Mucosa of descending colon (tissue), 3 donors: ENCODE measurements around the gene C3orf20. TPM values are rescaled to one million over a fixed set of nuclear protein-coding genes. Genes with fewer than 3 reads are reported as not detected.

Experiments used
- ATAC-seq: fragments of 200-7000 bp; cut with Tn5 transposase; one replicate; pipeline ENCODE4 v1.9.1; 2020; ENCODE audit warnings: mild to moderate bottlenecking, moderate library complexity
- DNase-seq, 3 donors: peaks; one replicate each; pipeline ENCODE4 v3.0.0-alpha.2; 2020
- H3K36me3 ChIP-seq: fragments of 200-600 bp; one replicate; pipeline ENCODE4 v1.8.0; 2021; ENCODE audit warnings: low read depth, mild to moderate bottlenecking
- H3K4me1 ChIP-seq: fragments of 200-600 bp; one replicate; pipeline ENCODE4 v1.8.0; 2021; ENCODE audit warnings: low read depth, mild to moderate bottlenecking
- H3K4me3 ChIP-seq: fragments of 200-600 bp; one replicate; pipeline ENCODE4 v1.8.0; 2021; ENCODE audit warnings: mild to moderate bottlenecking
- H3K9me3 ChIP-seq: fragments of 200-600 bp; one replicate; pipeline ENCODE4 v1.8.0; 2021; ENCODE audit warnings: mild to moderate bottlenecking
- CTCF ChIP-seq: fragments of 200-600 bp; IDR thresholded peaks from one replicate; pipeline ENCODE4 v1.8.0; 2022; ENCODE audit warnings: antibody characterized with exemption, mild to moderate bottlenecking
- intact Hi-C, 2 donors: fragments of 100-400 bp; cut with DNase I in 1 of 2; cut with micrococcal nuclease in 1 of 2; formaldehyde crosslinking; loops; one replicate each; pipeline versions ENCODE4 v1.11.0 to v1.11.1; 2022; cut with DNase I, micrococcal nuclease
- total RNA-seq, 3 donors: library from RNA; stranded (reverse); fragmentation: NEBNext Ultra II Directional in 2 of 3; extraction: Animal tissue kit (Norgen Biotek cat#: 25700) in 2 of 3; gene quantifications; one replicate each; pipeline versions ENCODE4 v1.2.1 to v1.2.4, GENCODE V29; 2021 to 2023
- donor health status: DM: no; HTN: no; CAD: no; lungs with moderate emphysema.
- donor health status: DM: no; HTN: no; CAD: no.
- donor health status: DM: no; HTN: yes; CAD: no.

C3orf20 gene
- total RNA-seq, 3 donors from 2014 or later = not detected

- intact Hi-C loops = no loop called here
- no peak overlapping the region for H3K4me3 ChIP-seq
- H3K36me3 ChIP-seq = no peaks in the 10 kb centered on the region
- peak; percentile 78 for ATAC-seq
- no peaks in the 10 kb centered on the region for H3K9me3 ChIP-seq
- DNase-seq = peak in 1 of 3 donors; percentile 20
- no peak for TF ChIP-seq CTCF
- no peaks in the 10 kb centered on the region for H3K4me1 ChIP-seq
Observed at GRCh38 chr3:14758959-14759358, 84.0 kb downstream of the C3orf20 start.

GRCh38 chr3:14760185-14760584 is 85.2 kb downstream of the C3orf20 start:
- no peaks in the 10 kb centered on the region for H3K4me1 ChIP-seq
- H3K4me3 ChIP-seq = no peak overlapping the region
- ATAC-seq (no peak), DNase-seq (no peak)
- H3K36me3 ChIP-seq = no peaks in the 10 kb centered on the region
- no peak for TF ChIP-seq CTCF
- intact Hi-C loops = no loop called here
- H3K9me3 ChIP-seq = no peaks in the 10 kb centered on the region

DNA sequence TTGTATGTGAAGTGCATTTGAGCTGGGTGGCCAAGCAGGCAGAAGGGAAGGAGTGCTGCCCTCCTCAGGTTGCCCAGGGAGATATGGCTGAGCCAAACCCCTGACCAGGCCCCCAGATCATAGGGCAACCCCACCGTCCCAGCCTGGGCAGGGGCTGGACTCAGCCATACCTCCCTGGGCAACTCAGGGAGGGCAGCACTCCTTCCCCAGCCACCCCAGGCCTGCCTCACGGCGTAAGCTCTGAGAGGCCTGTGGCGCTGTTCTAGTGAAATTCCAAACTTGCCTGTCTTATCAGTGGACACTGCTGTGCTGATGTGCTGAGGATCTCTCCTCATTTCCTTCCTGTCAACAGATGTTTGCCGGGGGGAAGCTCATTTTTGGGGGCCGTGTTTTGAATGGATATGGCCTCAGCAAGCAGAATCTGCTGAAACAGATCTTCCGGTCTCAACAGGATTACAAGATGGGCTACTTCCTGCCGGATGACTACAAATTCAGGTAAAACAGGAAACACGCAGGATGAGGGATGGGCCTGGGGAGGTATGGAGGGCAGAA is 86.3 kb downstream of the C3orf20 start:
- H3K4me3 ChIP-seq = no peak overlapping the region
- no peaks in the 10 kb centered on the region for H3K4me1 ChIP-seq
- TF ChIP-seq CTCF = no peak
- ATAC-seq (no peak), DNase-seq (no peak)
- H3K36me3 ChIP-seq = no peaks in the 10 kb centered on the region
- intact Hi-C loops = no loop called here
- no peaks in the 10 kb centered on the region for H3K9me3 ChIP-seq

DNA sequence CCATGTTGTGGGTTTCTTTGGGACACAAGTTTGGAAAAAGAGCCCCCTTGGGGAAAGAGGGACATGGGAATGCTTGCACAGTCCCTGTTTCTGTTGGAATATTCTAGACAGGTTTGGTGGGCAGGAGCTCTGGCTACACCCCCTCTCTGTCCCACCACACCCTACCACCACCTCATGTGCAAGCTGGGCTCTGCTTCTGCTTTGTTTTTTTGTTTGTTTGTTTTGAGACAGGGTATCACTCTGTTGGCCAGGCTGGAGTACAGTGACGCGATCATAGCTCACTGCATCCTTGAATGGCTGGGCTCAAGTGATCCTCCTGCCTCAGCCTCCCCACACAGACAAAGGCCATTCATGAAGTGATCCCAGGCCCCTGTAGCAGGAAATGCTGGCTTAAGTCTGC is 86.9 kb downstream of the C3orf20 start:
- no peak for TF ChIP-seq CTCF
- Histone ChIP-seq H3K9me3 (no peaks in the 10 kb centered on the region), H3K4me3 (no peak overlapping the region), H3K36me3 (no peaks in the 10 kb centered on the region), H3K4me1 (no peaks in the 10 kb centered on the region)
- no peak for DNase-seq
- intact Hi-C loops = no loop called here
- no peak for ATAC-seq

- no peak for ATAC-seq
- no peak overlapping the region for H3K4me3 ChIP-seq
- no peaks in the 10 kb centered on the region for H3K36me3 ChIP-seq
- intact Hi-C loops = no loop called here
- H3K4me1 ChIP-seq = no peaks in the 10 kb centered on the region
- DNase-seq = no peak
- TF ChIP-seq CTCF = no peak
- H3K9me3 ChIP-seq = no peaks in the 10 kb centered on the region
Observed at GRCh38 chr3:14762701-14763100, 87.8 kb downstream of the C3orf20 start.
